Measurements from ENCODE around the gene TMEM200B.

Gene TMEM200B

DNA sequence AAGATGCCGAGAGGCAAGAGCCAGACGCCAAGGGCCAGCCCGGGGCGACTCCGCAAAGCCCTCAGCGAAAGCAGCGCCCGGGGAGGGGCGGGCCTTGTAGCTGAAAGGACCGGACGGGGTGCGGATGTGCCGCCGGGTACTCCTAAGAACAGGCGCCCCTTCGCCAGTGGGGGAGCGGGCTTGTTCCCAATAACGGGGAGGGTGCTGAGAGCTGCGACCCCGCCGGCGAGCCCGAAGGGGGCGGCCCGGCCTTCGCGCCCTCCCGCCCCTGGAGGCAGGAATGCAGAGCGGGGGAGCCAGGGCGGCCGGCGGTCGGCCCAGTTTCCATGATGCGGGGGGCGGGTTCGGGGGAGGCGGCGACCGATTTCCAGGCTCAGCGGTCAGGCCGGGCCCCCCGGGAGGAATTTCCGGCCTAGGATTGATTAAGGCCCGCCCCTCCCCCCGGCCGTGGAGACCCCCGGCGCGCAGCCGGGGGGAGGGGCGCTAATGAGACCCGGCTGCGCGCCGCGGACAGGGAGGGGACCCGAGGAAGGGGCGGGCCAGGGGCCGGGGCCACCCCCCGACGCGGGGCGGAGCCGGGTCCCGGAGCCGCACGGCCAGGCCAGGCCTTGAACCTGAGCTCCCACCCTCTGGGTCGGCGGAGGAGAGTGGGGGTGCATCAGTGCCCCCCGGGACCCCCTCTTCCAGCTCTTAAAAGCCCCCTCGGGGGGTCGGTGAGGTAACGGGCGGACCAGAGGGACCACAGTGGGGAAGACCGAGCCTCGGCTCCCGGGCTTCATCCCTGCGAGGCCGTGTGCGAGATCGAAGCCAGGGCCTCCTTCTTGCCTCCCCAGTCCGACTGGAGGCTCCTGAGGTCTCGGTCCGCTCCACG lies 898 bp upstream of the TMEM200B start:
- Histone ChIP-seq H4K8ac (ENCODE audit: low read length) (peak overlapping the region; percentile 69), H3K36me3 (ENCODE audit: control insufficient read depth in 1 of 2, insufficient read depth in 2 of 2, low read depth in 1 of 2, low read length in 2 of 2) (peaks cover 11 to 14% of the 10 kb centered on the region in 2 experiments), H3K18ac (ENCODE audit: low read depth in 1 of 2, low read length in 2 of 2) (peak overlapping the region; percentile 73 to 84), H2BK120ac (ENCODE audit: low read depth, low read length) (peak overlapping the region; percentile 82), H3K9me3 (ENCODE audit: control insufficient read depth, low read length) (no peaks in the 10 kb centered on the region), H2AFZ (ENCODE audit: low read depth, low read length) (peak overlapping the region; percentile 72), H3K23ac (ENCODE audit: low read length in 2 of 2) (peak overlapping the region in 1 of 2 experiments; percentile 2), H2AK5ac (ENCODE audit: low read length, severe bottlenecking) (peak overlapping the region; percentile 44), H3K27me3 (ENCODE audit: control insufficient read depth in 1 of 2, insufficient read depth in 1 of 2, low read length in 2 of 2) (peaks cover 6 to 15% of the 10 kb centered on the region in 2 experiments), H3K14ac (ENCODE audit: low read length in 2 of 2) (peak overlapping the region in 1 of 2 experiments; percentile 35), H3K4me1 (ENCODE audit: control insufficient read depth, insufficient read depth, low read depth, low read length) (peaks cover 29% of the 10 kb centered on the region), H3K79me1 (replicated peaks; ENCODE audit: low read length, poor library complexity, severe bottlenecking) (peaks cover 17% of the 10 kb centered on the region), H3K4me3 (ENCODE audit: insufficient read depth in 1 of 2, low read depth in 1 of 2, low read length in 2 of 2) (peak overlapping the region; percentile 71 to 89), H3K4me2 (ENCODE audit: low read length, poor library complexity, severe bottlenecking) (peak overlapping the region; percentile 94), H2BK15ac (ENCODE audit: low read depth, poor library complexity, severe bottlenecking) (peak overlapping the region; percentile 87), H3K4ac (ENCODE audit: low read depth in 1 of 2, low read length in 2 of 2) (peak overlapping the region; percentile 51 to 71), H3K9ac (ENCODE audit: low read length) (peak overlapping the region; percentile 96), H2BK12ac (ENCODE audit: low read length in 2 of 2) (peak overlapping the region in 1 of 2 experiments; percentile 81), H2BK5ac (ENCODE audit: low read depth, low read length, poor library complexity, severe bottlenecking) (no peak overlapping the region), H3K27ac (ENCODE audit: low read length, poor library complexity, severe bottlenecking) (peak overlapping the region; percentile 32), H4K91ac (ENCODE audit: low read length) (peak overlapping the region; percentile 52)
- DNase-seq, result peak; percentile 85
- WGBS, result 9% methylated on average over 66 of the region's 85 CpGs

DNA sequence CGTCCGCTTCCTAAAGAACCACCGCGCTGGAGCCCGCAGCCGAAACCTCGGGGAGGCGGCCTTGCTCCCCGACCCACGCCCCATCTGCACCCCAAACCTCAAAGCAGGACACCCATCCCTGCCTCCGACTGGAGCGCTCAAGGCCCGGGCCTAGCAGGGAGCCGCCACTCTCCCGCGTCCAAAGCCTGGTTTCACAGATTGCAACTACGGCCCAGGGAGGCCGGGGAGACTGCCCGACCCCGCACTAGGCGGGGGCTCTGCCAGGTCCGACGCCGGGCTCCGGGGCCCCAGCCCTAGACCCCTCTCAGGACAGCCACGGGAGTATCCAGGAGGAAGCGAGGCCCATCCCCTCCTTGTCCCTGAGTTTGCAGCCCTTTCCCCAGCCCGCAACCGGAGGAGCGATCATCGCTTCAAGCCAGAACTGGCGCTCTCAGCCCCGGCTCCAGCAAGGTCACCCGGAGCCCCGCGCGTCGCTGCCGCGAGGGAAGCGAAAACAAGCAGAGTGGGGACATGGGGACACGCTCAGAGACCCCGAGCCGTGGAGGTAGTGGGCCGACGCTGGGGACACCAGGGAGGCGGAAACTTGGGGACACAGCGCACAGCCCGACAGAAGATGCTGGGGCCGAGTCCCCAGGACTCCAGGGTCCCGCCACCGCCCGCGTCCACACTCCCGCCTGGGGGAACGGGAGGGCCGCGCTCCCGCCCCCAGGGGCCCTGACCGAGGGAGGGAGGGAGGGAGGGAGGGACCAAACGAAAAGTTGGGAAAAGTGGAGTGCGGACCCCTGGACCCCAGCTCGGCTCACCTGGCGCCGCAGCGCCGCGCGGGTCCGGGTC lies 433 bp downstream of the TMEM200B start:
- H3K23ac ChIP-seq (ENCODE audit: low read length in 2 of 2), result peak overlapping the region in 1 of 2 experiments; percentile 54
- peaks cover 6 to 7% of the 10 kb centered on the region in 2 experiments for H3K27me3 ChIP-seq (ENCODE audit: control insufficient read depth in 1 of 2, insufficient read depth in 1 of 2, low read length in 2 of 2)

DNA sequence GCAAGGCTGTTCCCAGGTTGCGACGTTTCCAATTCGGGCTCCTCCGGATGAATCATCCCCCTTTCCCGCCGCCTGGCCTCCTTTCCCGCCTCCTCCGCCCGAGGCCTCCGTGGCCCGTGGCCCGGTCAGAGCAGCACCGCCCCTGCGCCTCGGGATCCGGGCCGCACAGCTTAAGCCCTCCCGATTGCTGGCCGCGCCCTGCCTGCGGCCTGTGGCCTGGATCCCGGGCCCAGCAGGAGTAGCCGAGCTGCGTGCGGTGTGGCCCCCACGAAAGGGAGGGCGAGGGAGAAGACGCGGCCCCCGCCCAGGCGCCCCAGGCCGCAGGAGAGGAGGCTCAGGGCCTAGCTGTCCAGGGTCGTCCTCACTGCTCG lies 1.0 kb downstream of the TMEM200B start:
- peaks cover 16 to 19% of the 10 kb centered on the region in 2 experiments for H3K36me3 ChIP-seq (ENCODE audit: control insufficient read depth in 1 of 2, insufficient read depth in 2 of 2, low read depth in 1 of 2, low read length in 2 of 2)
- H3K9ac ChIP-seq (ENCODE audit: low read length), result peak overlapping the region; percentile 96
- peak overlapping the region; percentile 94 for H3K4me2 ChIP-seq (ENCODE audit: low read length, poor library complexity, severe bottlenecking)
- peak overlapping the region in 1 of 2 experiments; percentile 64 for H2BK12ac ChIP-seq (ENCODE audit: low read length in 2 of 2)
- H4K8ac ChIP-seq (ENCODE audit: low read length), result peak overlapping the region; percentile 58
- no peak overlapping the region for H3K14ac ChIP-seq (ENCODE audit: low read length in 2 of 2)
- H2AFZ ChIP-seq (ENCODE audit: low read depth, low read length), result peak overlapping the region; percentile 55
- DNase-seq, result peak; percentile 75
- H3K23ac ChIP-seq (ENCODE audit: low read length in 2 of 2), result no peak overlapping the region
- peaks cover 17% of the 10 kb centered on the region for H3K79me1 ChIP-seq (replicated peaks; ENCODE audit: low read length, poor library complexity, severe bottlenecking)
- peak overlapping the region; percentile 89 to 98 for H3K18ac ChIP-seq (ENCODE audit: low read depth in 1 of 2, low read length in 2 of 2)
- peak overlapping the region; percentile 71 to 89 for H3K4me3 ChIP-seq (ENCODE audit: insufficient read depth in 1 of 2, low read depth in 1 of 2, low read length in 2 of 2)
- H2BK120ac ChIP-seq (ENCODE audit: low read depth, low read length), result peak overlapping the region; percentile 42
- peak overlapping the region; percentile 71 for H2BK15ac ChIP-seq (ENCODE audit: low read depth, poor library complexity, severe bottlenecking)
- peak overlapping the region; percentile 15 to 84 for H3K4ac ChIP-seq (ENCODE audit: low read depth in 1 of 2, low read length in 2 of 2)
- peak overlapping the region; percentile 84 for H4K91ac ChIP-seq (ENCODE audit: low read length)
- peaks cover under 1% of the 10 kb centered on the region in 2 experiments for H3K27me3 ChIP-seq (ENCODE audit: control insufficient read depth in 1 of 2, insufficient read depth in 1 of 2, low read length in 2 of 2)
- H2AK5ac ChIP-seq (ENCODE audit: low read length, severe bottlenecking), result no peak overlapping the region
- H3K4me1 ChIP-seq (ENCODE audit: control insufficient read depth, insufficient read depth, low read depth, low read length), result peaks cover 29% of the 10 kb centered on the region
- H2BK5ac ChIP-seq (ENCODE audit: low read depth, low read length, poor library complexity, severe bottlenecking), result no peak overlapping the region
- WGBS, result under 1% methylated on average over 26 of the region's 34 CpGs
- no peak overlapping the region for H3K27ac ChIP-seq (ENCODE audit: low read length, poor library complexity, severe bottlenecking)
- no peaks in the 10 kb centered on the region for H3K9me3 ChIP-seq (ENCODE audit: control insufficient read depth, low read length)

More for the DNA sequence above, 433 bp downstream of the TMEM200B start:
- H3K18ac ChIP-seq (ENCODE audit: low read depth in 1 of 2, low read length in 2 of 2), result peak overlapping the region; percentile 89 to 98
- H3K36me3 ChIP-seq (ENCODE audit: control insufficient read depth in 1 of 2, insufficient read depth in 2 of 2, low read depth in 1 of 2, low read length in 2 of 2), result peaks cover 16 to 19% of the 10 kb centered on the region in 2 experiments
- peak; percentile 59 for DNase-seq
- peak overlapping the region; percentile 96 for H3K9ac ChIP-seq (ENCODE audit: low read length)
- peak overlapping the region; percentile 58 for H4K8ac ChIP-seq (ENCODE audit: low read length)
- 2% methylated on average over 59 of the region's 70 CpGs for WGBS
- peak overlapping the region; percentile 10 for H3K27ac ChIP-seq (ENCODE audit: low read length, poor library complexity, severe bottlenecking)
- peak overlapping the region; percentile 71 to 89 for H3K4me3 ChIP-seq (ENCODE audit: insufficient read depth in 1 of 2, low read depth in 1 of 2, low read length in 2 of 2)
- H3K4ac ChIP-seq (ENCODE audit: low read depth in 1 of 2, low read length in 2 of 2), result peak overlapping the region; percentile 37 to 84
- H2BK5ac ChIP-seq (ENCODE audit: low read depth, low read length, poor library complexity, severe bottlenecking), result no peak overlapping the region
- H3K4me1 ChIP-seq (ENCODE audit: control insufficient read depth, insufficient read depth, low read depth, low read length), result peaks cover 29% of the 10 kb centered on the region
- peak overlapping the region; percentile 44 for H2BK15ac ChIP-seq (ENCODE audit: low read depth, poor library complexity, severe bottlenecking)
- peak overlapping the region; percentile 94 for H3K4me2 ChIP-seq (ENCODE audit: low read length, poor library complexity, severe bottlenecking)
- H3K14ac ChIP-seq (ENCODE audit: low read length in 2 of 2), result peak overlapping the region in 1 of 2 experiments; percentile 79
- no peak overlapping the region for H2AFZ ChIP-seq (ENCODE audit: low read depth, low read length)
- no peaks in the 10 kb centered on the region for H3K9me3 ChIP-seq (ENCODE audit: control insufficient read depth, low read length)
- peak overlapping the region; percentile 84 for H4K91ac ChIP-seq (ENCODE audit: low read length)
- H3K79me1 ChIP-seq (replicated peaks; ENCODE audit: low read length, poor library complexity, severe bottlenecking), result peaks cover 17% of the 10 kb centered on the region
- H2AK5ac ChIP-seq (ENCODE audit: low read length, severe bottlenecking), result no peak overlapping the region
- H2BK12ac ChIP-seq (ENCODE audit: low read length in 2 of 2), result peak overlapping the region in 1 of 2 experiments; percentile 47
- peak overlapping the region; percentile 82 for H2BK120ac ChIP-seq (ENCODE audit: low read depth, low read length)
